GM18868 (cell line): ENCODE results near the gene PACSIN3.
"Not testable (repeated sequence)": the region's sequence is repeated elsewhere in the genome, so short reads cannot be mapped to it uniquely, and the experiment has no call there.

Experiments
- ATAC-seq: cut with Tn5 transposase; IDR thresholded peaks from one replicate; pipeline ENCODE4 v1.9.1; 2021; ENCODE audit warnings: mild to moderate bottlenecking, moderate library complexity; ENCODE audit not compliant: unreplicated experiment

PACSIN3 gene

GRCh38 chr11:47198161-47198560, 11.9 kb upstream of the PACSIN3 start:
- ATAC-seq: not testable (repeated sequence)

DNA sequence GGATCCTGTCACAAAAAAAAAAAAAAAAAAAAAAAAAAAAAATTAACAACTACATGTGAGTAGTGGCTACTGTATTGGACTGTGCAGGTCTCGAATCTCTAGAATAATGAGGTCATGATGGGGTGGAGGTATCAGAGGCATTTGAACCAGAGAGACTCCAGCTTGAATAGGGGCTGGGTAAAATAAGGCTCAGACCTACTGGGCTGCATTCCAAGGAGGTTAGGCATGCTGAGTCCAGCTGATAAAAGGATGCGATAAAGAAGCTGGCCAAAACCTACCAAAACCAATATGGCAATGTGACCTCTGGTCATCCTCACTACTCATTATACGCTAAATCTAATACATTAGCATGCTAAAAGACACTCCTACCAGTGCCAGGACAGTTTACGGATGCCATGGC, 5.9 kb upstream of the PACSIN3 start:
- no peak for ATAC-seq

- ATAC-seq: not testable (repeated sequence)
These were observed 4.9 kb upstream of the PACSIN3 start for GRCh38 chr11:47191137-47191536.

DNA sequence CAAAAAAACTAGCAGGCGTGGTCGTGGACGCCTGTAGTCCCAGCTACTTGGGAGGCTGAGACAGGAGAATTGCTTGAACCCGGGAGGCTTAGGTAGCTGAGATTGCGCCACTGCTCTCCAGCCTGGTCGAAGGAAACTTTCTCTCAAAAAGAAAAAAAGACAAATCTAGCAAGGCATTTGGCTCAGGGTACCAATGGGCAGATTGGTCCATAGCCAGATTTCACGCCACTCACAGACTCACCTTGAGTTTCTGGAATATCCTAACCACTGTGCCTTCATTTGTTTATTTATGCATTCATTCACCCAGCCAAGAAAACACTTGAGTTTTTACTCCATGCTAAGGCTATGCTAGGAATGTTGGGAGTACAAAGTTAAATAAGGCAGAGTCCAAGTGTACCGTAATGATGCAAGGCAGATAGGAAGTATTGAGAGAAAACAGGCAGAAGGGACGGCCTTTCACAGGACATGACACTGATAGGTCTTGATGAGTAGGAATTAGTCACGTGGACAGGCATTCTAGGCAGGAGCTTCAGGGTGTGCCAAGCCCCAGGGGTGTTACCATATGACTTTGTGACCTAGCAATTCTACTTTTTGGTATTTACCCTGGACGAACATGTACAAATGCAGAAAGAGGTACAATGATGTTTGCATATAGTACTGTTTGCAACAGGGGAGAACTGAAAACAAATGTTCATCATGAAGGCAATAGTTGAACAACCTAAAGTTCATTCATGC, 3.0 kb upstream of the PACSIN3 start:
- no peak for ATAC-seq

DNA sequence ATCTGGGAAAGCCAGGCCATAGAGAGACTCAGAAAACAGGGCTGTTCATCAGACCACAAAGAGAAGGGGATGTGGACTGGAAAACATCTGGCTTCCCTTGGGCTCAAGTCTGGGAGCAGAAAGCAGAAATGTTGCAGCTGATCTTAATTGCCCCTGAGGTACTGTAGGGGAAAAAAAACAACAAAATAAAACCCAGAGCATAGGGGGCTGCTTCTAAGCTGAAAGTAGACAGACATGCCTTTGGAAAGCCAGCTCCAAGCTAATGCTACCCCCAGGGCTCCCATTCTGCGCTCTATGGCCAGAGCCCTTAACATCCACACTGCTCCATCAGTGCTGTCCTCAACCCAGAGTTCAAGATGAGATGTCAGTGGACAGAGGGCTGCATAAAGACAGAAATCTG, 2.0 kb upstream of the PACSIN3 start:
- ATAC-seq: no peak

DNA sequence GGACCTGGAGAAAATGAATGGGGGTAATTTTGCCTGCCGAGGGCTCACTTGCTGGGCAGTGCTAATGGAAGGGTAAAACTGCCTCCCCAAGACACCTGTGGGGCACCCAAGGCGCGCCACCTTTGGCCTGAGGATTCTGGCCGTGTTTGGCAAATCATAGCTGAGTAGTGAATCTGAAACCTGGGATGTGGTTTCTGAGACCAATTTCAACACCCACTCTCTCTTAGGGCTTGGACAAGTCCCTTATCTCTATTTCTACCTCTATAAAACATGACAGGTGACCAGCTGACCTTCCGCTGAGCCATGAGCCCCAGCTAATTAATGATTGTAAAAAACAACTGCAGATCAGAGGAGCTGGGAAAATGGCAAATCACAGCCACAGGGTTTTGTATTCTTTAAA, 1.5 kb upstream of the PACSIN3 start:
- no peak for ATAC-seq

- ATAC-seq: peak; percentile 26
These were observed 764 bp upstream of the PACSIN3 start for GRCh38 chr11:47186700-47187695.

- no peak for ATAC-seq
These were observed 744 bp downstream of the PACSIN3 start for GRCh38 chr11:47185305-47186075.

GRCh38 chr11:47184711-47185304, 1.4 kb downstream of the PACSIN3 start:
- no peak for ATAC-seq

DNA sequence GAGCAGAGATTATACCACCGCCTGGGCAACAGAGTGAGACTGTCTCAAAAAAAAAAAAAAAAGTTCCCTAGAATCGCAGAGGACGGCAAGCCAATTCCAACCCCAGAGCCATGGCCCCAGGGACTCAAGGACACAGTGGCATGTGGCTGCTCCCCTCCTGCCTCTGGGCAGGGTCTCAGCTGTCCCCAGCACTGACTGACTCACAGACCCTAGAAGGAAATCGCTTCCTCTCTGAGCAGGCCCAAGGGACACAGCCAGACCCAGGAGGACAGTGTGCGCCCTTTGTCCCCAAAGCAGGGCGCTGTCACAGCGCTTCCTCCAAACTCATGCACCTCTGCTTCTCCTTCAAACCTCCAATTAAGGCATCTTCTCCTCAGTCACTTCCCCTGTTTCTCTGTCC, 2.3 kb downstream of the PACSIN3 start:
- ATAC-seq: no peak

DNA sequence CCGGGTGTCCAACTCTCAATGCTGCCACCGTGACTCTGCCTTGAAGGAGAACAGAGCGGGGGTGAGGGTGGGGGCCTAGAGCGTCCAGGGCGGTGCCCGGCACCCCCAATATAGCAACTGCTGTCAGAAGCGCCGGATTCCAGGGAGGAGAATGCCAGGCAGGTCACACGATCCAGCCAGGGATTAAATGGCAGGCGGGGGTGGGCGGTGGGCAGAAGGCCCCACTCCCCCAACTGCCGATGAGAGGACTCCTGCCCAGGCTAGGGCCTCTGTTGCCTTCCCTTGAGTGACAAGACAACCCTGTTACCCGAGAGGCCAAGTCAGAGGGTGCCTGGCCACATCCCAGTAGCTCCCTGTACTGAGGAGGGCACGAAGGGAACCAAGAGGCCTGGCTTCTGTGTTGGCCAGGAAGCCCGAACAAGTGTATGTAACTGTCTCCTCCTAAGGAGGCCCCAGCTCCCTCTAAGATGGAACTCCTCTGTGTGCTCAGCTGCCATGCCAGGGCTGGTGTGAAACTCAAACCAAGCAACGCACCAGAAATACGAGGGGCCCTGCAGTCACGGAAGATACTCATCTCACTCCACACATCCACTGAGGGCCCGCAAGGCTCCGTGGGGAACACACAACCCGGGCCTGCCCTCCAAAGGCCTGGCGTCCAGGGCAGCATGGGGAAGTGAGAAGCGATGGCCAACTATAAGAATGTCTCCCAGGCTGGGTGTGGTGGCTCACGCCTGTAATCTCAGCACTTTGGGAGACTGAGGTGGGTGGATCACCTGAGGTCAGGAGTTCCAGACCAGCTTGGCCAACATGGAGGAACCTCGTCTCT, 3.0 kb downstream of the PACSIN3 start:
- ATAC-seq: no peak

- ATAC-seq: no peak
These were observed 3.9 kb downstream of the PACSIN3 start for GRCh38 chr11:47182380-47182779.

- ATAC-seq: no peak
These were observed 5.0 kb downstream of the PACSIN3 start for GRCh38 chr11:47181271-47181670.

DNA sequence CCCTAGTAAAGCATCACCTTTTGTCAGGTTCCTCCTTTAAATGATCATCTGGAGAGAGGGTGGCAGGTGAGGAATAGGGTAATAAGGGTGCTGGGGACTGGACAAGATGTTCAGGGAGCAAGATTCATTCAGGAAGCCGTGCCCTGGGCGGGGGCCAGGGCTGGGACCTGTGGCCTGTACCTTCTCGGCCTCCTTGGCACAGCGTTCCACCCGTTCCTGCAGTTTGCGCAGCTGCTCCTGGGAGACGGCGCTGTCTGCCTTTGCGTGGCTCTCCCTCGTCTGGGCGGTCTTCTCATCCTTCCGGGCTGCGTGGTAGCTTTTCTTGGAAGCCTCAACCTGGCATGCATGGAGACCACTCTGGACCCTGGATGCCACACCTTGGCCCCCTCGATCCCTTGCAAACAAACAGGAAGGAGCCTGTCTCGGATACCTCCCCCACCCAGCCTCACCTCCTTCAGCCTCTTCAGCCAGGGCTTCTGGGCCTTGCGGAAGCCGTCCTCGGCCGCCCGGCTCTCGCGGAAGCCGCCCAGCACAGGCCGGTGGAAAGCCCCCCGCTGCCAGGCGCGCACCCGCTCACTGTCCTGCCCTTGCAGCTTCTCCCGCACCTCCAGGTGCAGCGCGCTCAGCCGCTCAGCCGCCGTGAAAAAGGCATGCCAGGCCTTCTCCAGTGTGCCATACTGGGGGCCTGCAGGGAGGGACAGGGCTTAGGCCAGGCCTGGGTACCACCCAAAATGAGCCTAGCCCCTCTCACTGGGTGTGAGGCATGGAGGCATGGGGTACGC, 6.0 kb downstream of the PACSIN3 start:
- ATAC-seq: no peak

DNA sequence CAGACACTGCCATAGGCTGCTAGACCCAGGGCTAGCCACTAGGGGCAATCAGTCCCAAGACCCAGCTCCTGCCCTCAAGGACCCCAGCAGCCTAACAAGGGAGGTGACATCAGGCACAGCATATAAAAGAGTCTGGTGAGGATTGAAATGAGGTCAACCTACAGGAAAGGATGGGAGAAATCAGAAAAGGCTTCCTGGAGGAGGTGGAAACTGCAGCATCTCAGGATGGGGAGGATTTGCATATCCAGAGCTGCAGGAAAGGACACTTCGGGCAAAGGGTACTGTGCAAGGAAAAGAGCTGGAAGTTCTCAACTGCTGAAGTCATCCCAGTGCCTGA, 6.6 kb downstream of the PACSIN3 start:
- peak; percentile 31 for ATAC-seq

DNA sequence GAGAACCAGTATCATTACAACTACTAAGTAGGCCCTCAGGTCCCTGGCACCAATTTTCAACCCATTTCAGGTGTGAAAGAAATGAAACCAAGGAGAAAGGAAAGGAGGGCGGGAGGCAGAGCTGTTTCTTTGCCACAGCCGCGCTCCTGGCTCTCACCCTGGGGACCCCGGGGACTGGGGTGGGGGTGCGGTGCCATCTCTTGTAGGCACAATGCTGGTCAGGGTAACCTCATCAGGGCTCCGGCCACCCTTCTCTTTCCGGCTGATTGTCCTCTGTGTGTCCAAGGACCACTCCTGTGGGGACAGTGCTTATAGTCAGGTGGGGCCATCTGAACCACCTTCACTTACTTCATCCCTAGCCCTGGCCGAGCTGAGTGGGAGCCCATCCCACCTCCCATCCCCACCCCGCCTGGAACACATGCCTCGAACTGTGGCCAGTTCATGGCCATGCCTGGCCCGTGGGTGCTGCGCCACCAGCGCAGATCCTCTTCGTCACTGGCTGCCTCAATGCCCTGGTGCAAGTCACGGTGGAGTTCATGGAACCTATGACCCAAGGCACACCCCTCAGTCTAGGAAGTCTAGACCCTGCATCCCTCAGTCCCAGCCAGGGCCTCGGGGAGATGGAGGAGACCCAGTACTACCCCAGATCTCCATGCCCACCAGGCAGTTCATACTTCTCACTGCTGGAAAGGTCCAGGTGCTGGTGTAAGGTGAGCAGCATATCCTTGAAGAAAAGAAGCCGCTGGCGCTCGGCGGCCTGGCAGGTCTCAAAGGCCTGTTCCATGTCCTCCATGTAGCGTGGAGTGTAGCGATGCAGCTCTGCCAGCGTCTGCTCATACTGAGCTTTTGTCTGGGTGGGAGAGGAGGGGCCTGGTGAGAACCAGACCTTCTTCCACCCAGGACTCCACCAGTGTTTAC, 7.2 kb downstream of the PACSIN3 start:
- ATAC-seq: no peak

- no peak for ATAC-seq
These were observed 7.9 kb downstream of the PACSIN3 start for GRCh38 chr11:47178316-47178715.

DNA sequence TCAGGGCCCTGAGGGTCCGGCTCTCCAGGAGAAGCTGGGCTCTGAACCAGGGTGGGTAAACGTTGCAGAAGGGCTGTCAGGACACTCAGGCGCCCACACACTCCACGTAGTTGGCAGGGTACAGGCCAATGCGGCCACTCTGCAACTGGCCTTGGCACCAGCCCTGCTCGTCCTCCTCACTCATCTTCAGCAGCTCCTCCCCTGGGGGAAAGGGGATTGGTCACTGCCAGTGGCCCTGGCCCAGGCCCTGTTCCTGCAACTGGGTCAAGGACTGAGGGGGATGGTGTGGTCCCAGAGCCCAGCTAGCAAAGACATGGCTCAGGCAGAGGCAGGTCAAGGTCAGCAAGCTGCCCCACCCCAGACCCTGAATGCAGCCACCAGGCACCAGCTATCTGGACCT, 8.4 kb downstream of the PACSIN3 start:
- no peak for ATAC-seq
